Thoracic aorta (tissue), 2 donors: Measurements from ENCODE around the gene FAM228A. TPM values are rescaled to one million over a fixed set of nuclear protein-coding genes. Genes with fewer than 3 reads are reported as not detected.

ENCODE experiments used
- ATAC-seq: fragments of 150-250 bp; one replicate; pipeline ENCODE4 v1.8.0; 2017; ENCODE audit warnings: low read depth; ENCODE audit not compliant: insufficient number of reproducible peaks, low FRiP score
- DNase-seq: peaks from one replicate; pipeline ENCODE4 v3.0.0-alpha.2; 2020; ENCODE audit warnings: low spot score
- H3K27ac ChIP-seq, 2 donors: fragments of 200-600 bp; sonication (generic); 1 replicate in 1 of 2; 2 replicates in 1 of 2; pipeline ENCODE4 v1.5.1; 2016; ENCODE audit warnings: mild to moderate bottlenecking in 2 of 2, moderate library complexity in 2 of 2
- H3K27me3 ChIP-seq: fragments of 200-600 bp; sonication (generic); replicated peaks from 2 replicates; pipeline ENCODE4 v1.6.0; 2016; ENCODE audit warnings: mild to moderate bottlenecking; ENCODE audit not compliant: insufficient read depth
- H3K36me3 ChIP-seq: fragments of 200-600 bp; sonication (generic); one replicate; pipeline ENCODE4 v1.5.1; 2016
- H3K4me1 ChIP-seq, 2 donors: fragments of 200-600 bp; sonication (generic); 1 replicate in 1 of 2; 2 replicates in 1 of 2; pipeline versions ENCODE4 v1.5.1 to v1.6.0; 2016; ENCODE audit warnings: low read depth in 2 of 2, mild to moderate bottlenecking in 1 of 2; ENCODE audit not compliant: control insufficient read depth in 1 of 2
- H3K4me3 ChIP-seq: fragments of 200-600 bp; sonication (generic); 2 replicates; pipeline ENCODE4 v1.5.1; 2016; ENCODE audit warnings: mild to moderate bottlenecking
- H3K9me3 ChIP-seq: fragments of 200-600 bp; sonication (generic); 2 replicates; pipeline ENCODE4 v1.5.1; 2016
- CTCF ChIP-seq: fragments of 200-600 bp; sonication (generic); IDR thresholded peaks from one replicate; pipeline ENCODE4 v1.5.1; 2019; ENCODE audit warnings: antibody characterized with exemption
- total RNA-seq, 2 donors: library from RNA; depleted of rRNA; stranded (reverse); fragments of >200 nt; gene quantifications; one replicate each; pipeline versions ENCODE4 v1.1.0 to v1.2.3, GENCODE V29; 2016

Gene FAM228A
- total RNA-seq, 2 donors from 2014 or later, result 0.81 to 0.92 TPM

GRCh38 chr2:24152413-24153197, 22.2 kb upstream of the FAM228A start:
- Histone ChIP-seq H3K4me3 (no peak overlapping the region), H3K27ac (no peak overlapping the region), H3K9me3 (no peaks in the 10 kb centered on the region), H3K36me3 (peaks cover 3% of the 10 kb centered on the region), H3K27me3 (no peaks in the 10 kb centered on the region), H3K4me1 (no peaks in the 10 kb centered on the region)
- DNase-seq (no peak), ATAC-seq (no peak)
- no peak for TF ChIP-seq CTCF

- no peak for DNase-seq
- Histone ChIP-seq H3K4me3 (no peak overlapping the region), H3K4me1 (no peaks in the 10 kb centered on the region), H3K27me3 (no peaks in the 10 kb centered on the region), H3K27ac (no peak overlapping the region), H3K9me3 (no peaks in the 10 kb centered on the region), H3K36me3 (peaks cover 3% of the 10 kb centered on the region)
- no peak for ATAC-seq
- TF ChIP-seq CTCF, result no peak
Measured at GRCh38 chr2:24153478-24153877, 21.4 kb upstream of the FAM228A start.

- Histone ChIP-seq H3K27ac (no peak overlapping the region), H3K36me3 (peaks cover 6% of the 10 kb centered on the region), H3K9me3 (no peaks in the 10 kb centered on the region), H3K4me3 (no peak overlapping the region), H3K27me3 (no peaks in the 10 kb centered on the region), H3K4me1 (no peaks in the 10 kb centered on the region)
- no peak for TF ChIP-seq CTCF
- DNase-seq (no peak), ATAC-seq (no peak)
Measured at GRCh38 chr2:24158131-24158530, 16.7 kb upstream of the FAM228A start.

GRCh38 chr2:24159708-24160107, 15.1 kb upstream of the FAM228A start:
- no peaks in the 10 kb centered on the region for H3K9me3 ChIP-seq
- ATAC-seq (no peak), DNase-seq (no peak)
- no peak overlapping the region for H3K27ac ChIP-seq
- H3K4me3 ChIP-seq, result no peak overlapping the region
- H3K4me1 ChIP-seq, result no peaks in the 10 kb centered on the region
- H3K27me3 ChIP-seq, result no peaks in the 10 kb centered on the region
- TF ChIP-seq CTCF, result no peak
- H3K36me3 ChIP-seq, result peaks cover 6% of the 10 kb centered on the region

- H3K9me3 ChIP-seq, result no peaks in the 10 kb centered on the region
- no peak overlapping the region for H3K4me3 ChIP-seq
- H3K36me3 ChIP-seq, result peaks cover 6% of the 10 kb centered on the region
- ATAC-seq (no peak), DNase-seq (no peak)
- no peak overlapping the region for H3K27ac ChIP-seq
- no peaks in the 10 kb centered on the region for H3K4me1 ChIP-seq
- no peaks in the 10 kb centered on the region for H3K27me3 ChIP-seq
- TF ChIP-seq CTCF, result no peak
Measured at GRCh38 chr2:24160761-24161160, 14.1 kb upstream of the FAM228A start.
